ENCODE results near the gene CSNK1D.

GRCh38 chr17:82283208-82283749, 9.8 kb upstream of the CSNK1D start:
- TF ChIP-seq CTCF (IDR thresholded peaks at IDR 0.05) (no peak), POLR2A (IDR thresholded peaks at IDR 0.05) (no peak)
